K562 (cell line): ENCODE measurements around the gene DPH7. TPM values are rescaled to one million over a fixed set of nuclear protein-coding genes. Genes with fewer than 3 reads are reported as not detected.

Experiments used
- BCL6 ChIP-seq: fragments of 250-450 bp; sonication (Bioruptor Pico); IDR thresholded peaks from 2 replicates; pipeline ENCODE4 v1.4.0; 2020
- CREB3L1 ChIP-seq: fragments of 450-650 bp; IDR thresholded peaks from 2 replicates; pipeline ENCODE4 v1.6.1; 2014; ENCODE audit warnings: low read depth, mild to moderate bottlenecking, moderate library complexity, borderline replicate concordance
- EHMT2 ChIP-seq: fragments of 450-650 bp; IDR thresholded peaks from 2 replicates; pipeline ENCODE4 v1.6.1; 2018; ENCODE audit warnings: antibody characterized with exemption
- GABPB1 ChIP-seq: sonication (generic); formaldehyde crosslinking; IDR thresholded peaks from 2 replicates; pipeline ENCODE4 v1.8.0; 2022; ENCODE audit warnings: mild to moderate bottlenecking, missing genetic modification reagents
- GTF3C2 ChIP-seq: IDR thresholded peaks from 3 replicates; pipeline ENCODE4 v1.6.1; 2011; ENCODE audit warnings: borderline replicate concordance, mild to moderate bottlenecking, moderate library complexity; ENCODE audit not compliant: insufficient read length; ENCODE audit errors: extremely low read depth
- NR2C1 ChIP-seq, 2 experiments: fragments of 450-650 bp; IDR thresholded peaks; 2 replicates each; pipeline ENCODE4 v1.6.1; 2017; ENCODE audit warnings: mild to moderate bottlenecking in 2 of 2, antibody characterized with exemption in 1 of 2, inconsistent platforms in 1 of 2, missing compliant biosample characterization in 1 of 2, missing genetic modification characterization in 1 of 2
- POLR2A ChIP-seq: fragments of 450-650 bp; conservative IDR thresholded peaks from 2 replicates; pipeline ENCODE4 v1.6.1; 2016
- USF2 ChIP-seq: sonication (generic); formaldehyde crosslinking; IDR thresholded peaks from 2 replicates; pipeline ENCODE4 v1.5.0; 2020; ENCODE audit warnings: missing genetic modification reagents
- ZNF507 ChIP-seq: conservative IDR thresholded peaks from 2 replicates; pipeline ENCODE4 v1.6.1; 2017; ENCODE audit warnings: missing genetic modification characterization, missing compliant biosample characterization
- ZNF589 ChIP-seq: fragments of 200-800 bp; sonication (Bioruptor generic); IDR thresholded peaks from 2 replicates; pipeline ENCODE4 v1.6.1; 2016; ENCODE audit warnings: low read depth, missing genetic modification characterization, missing compliant biosample characterization
- ZNF764 ChIP-seq: fragments of 250-450 bp; sonication (Bioruptor Pico); IDR thresholded peaks from 2 replicates; pipeline ENCODE4 v1.4.0; 2020; ENCODE audit warnings: low read depth, mild to moderate bottlenecking, moderate library complexity
- ZNF780A ChIP-seq: fragments of 250-450 bp; sonication (Bioruptor Pico); IDR thresholded peaks from 2 replicates; pipeline ENCODE4 v1.5.0; 2021; ENCODE audit warnings: mild to moderate bottlenecking
- polyA plus RNA-seq, 8 experiments: library from polyadenylated mRNA; depleted of rRNA in 4 of 8; stranded (reverse) in 5 of 8; unstranded in 3 of 8; fragments of >200 nt; fragmentation: Nextera tagmentation in 2 of 8; fragmentation: Illumina TruSeq in 1 of 8; extraction: Ambion mirVana in 2 of 8; extraction: Trizol in 1 of 8; gene quantifications; 2 replicates each; pipeline versions ENCODE4 v1.2.1 to v1.2.3, GENCODE V29; 2011 to 2014; ENCODE audit warnings: inconsistent platforms in 1 of 8, missing spikeins in 1 of 8
- total RNA-seq, 7 experiments: library from RNA; depleted of rRNA in 6 of 7; stranded (reverse); fragments of >200 nt in 6 of 7; fragmentation: Illumina TruSeq in 2 of 7; extraction: Trizol in 2 of 7; gene quantifications; 2 replicates each; pipeline versions ENCODE4 v1.2.1 to v1.2.3, GENCODE V29; 2011 to 2021; ENCODE audit warnings: low replicate concordance in 1 of 7

The DPH7 gene
- total and polyA plus RNA-seq, 9 of the 15 experiments (the other 6 are each of a cell fraction or from before 2014, with no cell fraction given): 13.9 to 68.6 (median 41.3) TPM

GRCh38 chr9:137590469-137591383 is 12.0 kb upstream of the DPH7 start, which contains the start of gene ZMYND19 (continued):
- TF ChIP-seq GTF3C2: no peak
- no peak for TF ChIP-seq CREB3L1
- TF ChIP-seq ZNF764: no peak
- no peak for TF ChIP-seq EHMT2
- TF ChIP-seq POLR2A: peak; percentile 63
- TF ChIP-seq BCL6: no peak
- TF ChIP-seq ZNF780A: no peak
- no peak for TF ChIP-seq ZNF507 (tag)
- no peak for TF ChIP-seq ZNF589 (CRISPR knock-in tag)
- TF ChIP-seq GABPB1 (CRISPR knock-in tag): 0 out of 2 replicates have a peak, but pooled peaks have one; percentile 37
- no peak for TF ChIP-seq NR2C1 (IDR thresholded peaks at IDR 0.05)
- no peak for TF ChIP-seq NR2C1 (tag; IDR thresholded peaks at IDR 0.05)
- TF ChIP-seq USF2 (CRISPR knock-in tag): no peak
